Brain microvascular endothelial cell (primary cell): Measurements from ENCODE around the gene ADARB2.

ENCODE experiments used
- DNase-seq: peaks from one replicate; pipeline ENCODE4 v3.0.0-alpha.2; 2020
- H3K27ac ChIP-seq: fragments of 250-450 bp; sonication (Bioruptor Pico); 2 replicates; pipeline ENCODE4 v1.5.1; 2020; ENCODE audit warnings: mild to moderate bottlenecking, moderate library complexity
- H3K27me3 ChIP-seq: fragments of 250-450 bp; sonication (Bioruptor Pico); replicated peaks from 2 replicates; pipeline ENCODE4 v1.5.1; 2020; ENCODE audit warnings: mild to moderate bottlenecking
- H3K36me3 ChIP-seq: fragments of 250-450 bp; sonication (Bioruptor Pico); replicated peaks from 2 replicates; pipeline ENCODE4 v1.5.1; 2020; ENCODE audit warnings: mild to moderate bottlenecking
- H3K4me3 ChIP-seq: 2 replicates; pipeline ENCODE4 v1.5.1; 2011; ENCODE audit warnings: low read depth, mild to moderate bottlenecking, control low read depth, low read length, moderate library complexity
- CTCF ChIP-seq: IDR thresholded peaks from 2 replicates; pipeline ENCODE4 v1.5.1; 2011; ENCODE audit warnings: low read depth, mild to moderate bottlenecking, moderate library complexity, low read length, control low read depth, inconsistent platforms; ENCODE audit errors: missing control alignments
- in situ Hi-C: cut with HindIII; loops from 2 replicates; pipeline ENCODE4 v1.10.0; 2017; ENCODE audit warnings: low sequenced_read_pairs, low pct_ligation_motif_present

ADARB2 gene

GRCh38 chr10:1517684-1518083 is 219.6 kb downstream of the ADARB2 start:
- no peak overlapping the region for H3K4me3 ChIP-seq
- H3K27me3 ChIP-seq, result no peaks in the 10 kb centered on the region
- no peaks in the 10 kb centered on the region for H3K36me3 ChIP-seq
- TF ChIP-seq CTCF, result no peak
- no peak for DNase-seq
- H3K27ac ChIP-seq, result no peak overlapping the region
- in situ Hi-C loops, result no loop called here

DNA sequence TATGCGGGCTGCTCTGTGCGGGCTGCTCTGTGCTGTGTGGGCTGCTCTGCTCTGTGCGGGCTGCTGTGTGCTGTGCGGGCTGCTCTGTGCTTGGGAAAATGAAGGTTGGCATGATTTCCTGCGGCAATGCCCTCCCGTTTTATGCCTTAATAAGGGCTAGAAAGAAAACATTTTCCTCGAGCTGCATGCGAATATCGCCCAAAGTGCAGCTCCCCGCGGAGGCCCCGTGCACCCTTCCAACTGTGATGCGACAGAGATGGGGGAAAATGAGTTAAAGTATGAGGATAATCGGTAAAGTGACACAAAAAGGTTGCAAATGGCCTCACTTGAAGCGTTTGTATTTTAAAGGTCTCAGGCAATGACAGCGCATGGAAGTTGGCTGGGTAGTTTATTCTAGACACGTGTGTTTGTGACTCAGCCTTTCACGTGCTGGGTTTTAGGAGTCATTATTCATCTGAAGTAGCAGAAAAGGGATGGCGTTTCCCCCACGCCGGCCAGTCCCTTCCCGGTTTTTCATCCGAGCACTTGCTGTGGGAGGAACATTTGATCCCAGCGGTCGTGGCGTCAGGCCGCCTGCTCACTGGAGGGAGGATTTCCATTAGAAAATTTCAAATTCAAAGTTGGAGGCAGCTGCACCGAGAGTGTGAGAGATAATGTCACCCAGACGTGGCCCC is 220.7 kb downstream of the ADARB2 start:
- in situ Hi-C loops, result no loop called here
- no peak for DNase-seq
- Histone ChIP-seq H3K36me3 (no peaks in the 10 kb centered on the region), H3K4me3 (no peak overlapping the region), H3K27ac (no peak overlapping the region), H3K27me3 (no peaks in the 10 kb centered on the region)
- TF ChIP-seq CTCF, result no peak

- H3K27me3 ChIP-seq, result no peaks in the 10 kb centered on the region
- no peaks in the 10 kb centered on the region for H3K36me3 ChIP-seq
- in situ Hi-C loops, result no loop called here
- no peak for DNase-seq
- TF ChIP-seq CTCF, result no peak
- H3K4me3 ChIP-seq, result no peak overlapping the region
- no peak overlapping the region for H3K27ac ChIP-seq
These were observed 221.4 kb downstream of the ADARB2 start for GRCh38 chr10:1515780-1516491.

DNA sequence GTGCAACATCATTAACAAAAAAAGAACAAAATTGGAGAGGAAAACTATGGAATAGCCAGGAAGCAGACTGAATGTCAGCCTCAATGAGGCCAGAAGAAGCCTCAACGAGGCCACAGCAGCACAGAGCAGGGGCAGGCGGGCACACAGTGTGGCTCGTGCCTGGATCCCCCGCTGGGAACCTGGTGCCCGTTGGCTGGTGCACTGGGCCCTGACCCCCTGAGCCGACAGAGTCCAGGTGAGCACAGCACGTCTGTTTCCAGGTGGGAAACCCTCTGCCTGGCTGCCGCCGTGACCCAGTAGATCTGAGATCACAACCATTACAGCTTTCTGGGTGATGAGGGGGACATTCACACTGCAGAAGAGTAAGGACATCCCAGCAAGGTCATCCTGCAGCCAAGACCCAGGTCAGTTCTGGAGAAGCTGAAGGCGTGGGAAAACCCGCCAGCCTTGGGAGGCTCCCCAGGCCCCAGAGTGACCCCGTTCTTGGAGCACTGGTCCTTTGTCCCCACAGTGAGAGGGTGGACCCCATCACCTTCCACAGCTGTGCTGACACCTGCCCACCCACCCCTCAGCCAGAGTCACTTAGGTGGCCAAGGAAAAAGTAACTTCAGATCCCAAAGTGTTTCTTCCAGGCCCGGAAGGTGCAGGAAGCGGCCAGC is 222.1 kb downstream of the ADARB2 start:
- no peak for TF ChIP-seq CTCF
- Histone ChIP-seq H3K36me3 (no peaks in the 10 kb centered on the region), H3K27ac (no peak overlapping the region), H3K27me3 (no peaks in the 10 kb centered on the region), H3K4me3 (no peak overlapping the region)
- in situ Hi-C loops, result no loop called here
- DNase-seq, result no peak

DNA sequence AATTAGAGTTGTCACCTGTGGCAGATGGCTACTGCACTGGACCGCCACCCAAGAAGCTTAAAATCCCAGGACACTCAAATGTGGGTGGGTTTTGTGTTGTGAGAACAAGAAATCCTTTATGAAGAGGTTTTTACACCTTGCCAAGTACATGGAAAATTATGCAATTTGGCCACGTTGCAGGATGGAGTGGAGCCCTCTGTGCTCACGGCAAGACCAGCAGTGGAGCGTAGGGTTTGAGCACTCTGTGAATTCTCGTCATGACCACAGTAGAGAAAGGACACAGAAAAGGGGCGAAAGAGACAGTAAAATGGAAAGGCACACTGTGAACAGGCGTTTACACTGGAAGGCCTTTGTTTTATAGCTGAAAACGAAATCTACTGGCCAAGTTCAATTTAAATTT is 222.6 kb downstream of the ADARB2 start:
- H3K27me3 ChIP-seq, result no peaks in the 10 kb centered on the region
- H3K4me3 ChIP-seq, result no peak overlapping the region
- H3K27ac ChIP-seq, result no peak overlapping the region
- no peak for DNase-seq
- no peaks in the 10 kb centered on the region for H3K36me3 ChIP-seq
- in situ Hi-C loops, result no loop called here
- TF ChIP-seq CTCF, result no peak
